ENCODE measurements around the gene ALDOC. TPM values are rescaled to one million over a fixed set of nuclear protein-coding genes. Genes with fewer than 3 reads are reported as not detected.

The ALDOC gene
- total and polyA plus RNA-seq, 2 of the 13 experiments (the other 11 are each of a cell fraction or from before 2014, with no cell fraction given) = 15.4 to 60.9 TPM

DNA sequence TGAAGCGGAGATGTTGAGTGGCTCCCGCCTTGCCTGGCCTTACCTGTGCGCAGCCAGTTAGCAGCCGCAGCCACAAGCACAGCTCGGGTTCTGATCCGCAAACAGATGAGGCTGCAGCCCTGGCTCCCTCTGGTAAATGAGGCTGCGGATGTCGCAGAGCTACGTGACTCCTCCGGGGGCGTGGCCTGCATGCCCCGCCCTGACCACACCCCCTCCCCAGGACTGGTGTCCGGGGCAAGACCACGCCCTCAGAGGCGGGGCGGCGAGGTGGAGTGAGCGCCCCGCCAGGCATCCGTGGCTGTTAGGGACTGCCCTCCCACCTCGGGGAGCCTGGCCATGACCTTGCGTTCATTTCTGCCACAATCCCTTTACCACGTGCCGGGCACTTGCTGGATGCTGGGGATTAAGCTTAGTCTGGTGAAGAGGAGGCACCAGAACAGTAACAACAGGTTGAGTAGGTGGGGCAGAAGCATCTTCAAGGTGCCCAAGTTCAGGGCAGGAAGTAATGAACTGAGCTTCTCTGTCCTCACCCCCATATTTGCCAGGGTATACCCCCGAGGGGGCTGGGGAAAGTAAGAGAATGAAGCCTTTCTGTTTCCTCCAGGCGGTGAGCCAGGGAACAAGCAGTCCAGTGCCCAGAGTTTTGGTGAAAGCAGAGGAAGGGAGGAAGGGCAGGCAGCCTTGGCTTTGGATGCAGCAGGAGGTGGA, at the start of gene ALDOC (continued):
- TF ChIP-seq, protein P1, sequence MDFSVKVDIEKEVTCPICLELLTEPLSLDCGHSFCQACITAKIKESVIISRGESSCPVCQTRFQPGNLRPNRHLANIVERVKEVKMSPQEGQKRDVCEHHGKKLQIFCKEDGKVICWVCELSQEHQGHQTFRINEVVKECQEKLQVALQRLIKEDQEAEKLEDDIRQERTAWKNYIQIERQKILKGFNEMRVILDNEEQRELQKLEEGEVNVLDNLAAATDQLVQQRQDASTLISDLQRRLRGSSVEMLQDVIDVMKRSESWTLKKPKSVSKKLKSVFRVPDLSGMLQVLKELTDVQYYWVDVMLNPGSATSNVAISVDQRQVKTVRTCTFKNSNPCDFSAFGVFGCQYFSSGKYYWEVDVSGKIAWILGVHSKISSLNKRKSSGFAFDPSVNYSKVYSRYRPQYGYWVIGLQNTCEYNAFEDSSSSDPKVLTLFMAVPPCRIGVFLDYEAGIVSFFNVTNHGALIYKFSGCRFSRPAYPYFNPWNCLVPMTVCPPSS (IDR thresholded peaks at IDR 0.05) = no peak
- TF ChIP-seq, protein P2, sequence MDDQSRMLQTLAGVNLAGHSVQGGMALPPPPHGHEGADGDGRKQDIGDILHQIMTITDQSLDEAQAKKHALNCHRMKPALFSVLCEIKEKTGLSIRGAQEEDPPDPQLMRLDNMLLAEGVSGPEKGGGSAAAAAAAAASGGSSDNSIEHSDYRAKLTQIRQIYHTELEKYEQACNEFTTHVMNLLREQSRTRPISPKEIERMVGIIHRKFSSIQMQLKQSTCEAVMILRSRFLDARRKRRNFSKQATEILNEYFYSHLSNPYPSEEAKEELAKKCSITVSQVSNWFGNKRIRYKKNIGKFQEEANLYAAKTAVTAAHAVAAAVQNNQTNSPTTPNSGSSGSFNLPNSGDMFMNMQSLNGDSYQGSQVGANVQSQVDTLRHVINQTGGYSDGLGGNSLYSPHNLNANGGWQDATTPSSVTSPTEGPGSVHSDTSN (CRISPR knock-in tag; IDR thresholded peaks at IDR 0.05; ENCODE audit: borderline replicate concordance) = no peak
- TF ChIP-seq PAWR (CRISPR knock-in tag; IDR thresholded peaks at IDR 0.05; ENCODE audit: borderline replicate concordance) (no peak), ZBTB7B (CRISPR knock-in tag; IDR thresholded peaks at IDR 0.05) (no peak), NCOR1 (IDR thresholded peaks at IDR 0.05; ENCODE audit: borderline replicate concordance, low read length) (no peak; the same call in 1 of the 2 replicates), RXRB (CRISPR knock-in tag; IDR thresholded peaks at IDR 0.05; ENCODE audit: borderline replicate concordance) (peak; percentile 84), NFE2L1 (CRISPR knock-in tag; IDR thresholded peaks at IDR 0.05; ENCODE audit: borderline replicate concordance) (no peak), ZNF83 (CRISPR knock-in tag; IDR thresholded peaks at IDR 0.05; ENCODE audit: borderline replicate concordance) (no peak), ARHGAP35 (CRISPR knock-in tag; IDR thresholded peaks at IDR 0.05; ENCODE audit: borderline replicate concordance) (0 out of 2 replicates have a peak, but pooled peaks have one; percentile 45), ZNF501 (CRISPR knock-in tag; IDR thresholded peaks at IDR 0.05) (peak; percentile 15; the same call in 1 of the 2 replicates)
- TF ChIP-seq, protein P3, sequence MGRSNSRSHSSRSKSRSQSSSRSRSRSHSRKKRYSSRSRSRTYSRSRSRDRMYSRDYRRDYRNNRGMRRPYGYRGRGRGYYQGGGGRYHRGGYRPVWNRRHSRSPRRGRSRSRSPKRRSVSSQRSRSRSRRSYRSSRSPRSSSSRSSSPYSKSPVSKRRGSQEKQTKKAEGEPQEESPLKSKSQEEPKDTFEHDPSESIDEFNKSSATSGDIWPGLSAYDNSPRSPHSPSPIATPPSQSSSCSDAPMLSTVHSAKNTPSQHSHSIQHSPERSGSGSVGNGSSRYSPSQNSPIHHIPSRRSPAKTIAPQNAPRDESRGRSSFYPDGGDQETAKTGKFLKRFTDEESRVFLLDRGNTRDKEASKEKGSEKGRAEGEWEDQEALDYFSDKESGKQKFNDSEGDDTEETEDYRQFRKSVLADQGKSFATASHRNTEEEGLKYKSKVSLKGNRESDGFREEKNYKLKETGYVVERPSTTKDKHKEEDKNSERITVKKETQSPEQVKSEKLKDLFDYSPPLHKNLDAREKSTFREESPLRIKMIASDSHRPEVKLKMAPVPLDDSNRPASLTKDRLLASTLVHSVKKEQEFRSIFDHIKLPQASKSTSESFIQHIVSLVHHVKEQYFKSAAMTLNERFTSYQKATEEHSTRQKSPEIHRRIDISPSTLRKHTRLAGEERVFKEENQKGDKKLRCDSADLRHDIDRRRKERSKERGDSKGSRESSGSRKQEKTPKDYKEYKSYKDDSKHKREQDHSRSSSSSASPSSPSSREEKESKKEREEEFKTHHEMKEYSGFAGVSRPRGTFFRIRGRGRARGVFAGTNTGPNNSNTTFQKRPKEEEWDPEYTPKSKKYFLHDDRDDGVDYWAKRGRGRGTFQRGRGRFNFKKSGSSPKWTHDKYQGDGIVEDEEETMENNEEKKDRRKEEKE (IDR thresholded peaks at IDR 0.05) = no peak
- TF ChIP-seq, protein P4, sequence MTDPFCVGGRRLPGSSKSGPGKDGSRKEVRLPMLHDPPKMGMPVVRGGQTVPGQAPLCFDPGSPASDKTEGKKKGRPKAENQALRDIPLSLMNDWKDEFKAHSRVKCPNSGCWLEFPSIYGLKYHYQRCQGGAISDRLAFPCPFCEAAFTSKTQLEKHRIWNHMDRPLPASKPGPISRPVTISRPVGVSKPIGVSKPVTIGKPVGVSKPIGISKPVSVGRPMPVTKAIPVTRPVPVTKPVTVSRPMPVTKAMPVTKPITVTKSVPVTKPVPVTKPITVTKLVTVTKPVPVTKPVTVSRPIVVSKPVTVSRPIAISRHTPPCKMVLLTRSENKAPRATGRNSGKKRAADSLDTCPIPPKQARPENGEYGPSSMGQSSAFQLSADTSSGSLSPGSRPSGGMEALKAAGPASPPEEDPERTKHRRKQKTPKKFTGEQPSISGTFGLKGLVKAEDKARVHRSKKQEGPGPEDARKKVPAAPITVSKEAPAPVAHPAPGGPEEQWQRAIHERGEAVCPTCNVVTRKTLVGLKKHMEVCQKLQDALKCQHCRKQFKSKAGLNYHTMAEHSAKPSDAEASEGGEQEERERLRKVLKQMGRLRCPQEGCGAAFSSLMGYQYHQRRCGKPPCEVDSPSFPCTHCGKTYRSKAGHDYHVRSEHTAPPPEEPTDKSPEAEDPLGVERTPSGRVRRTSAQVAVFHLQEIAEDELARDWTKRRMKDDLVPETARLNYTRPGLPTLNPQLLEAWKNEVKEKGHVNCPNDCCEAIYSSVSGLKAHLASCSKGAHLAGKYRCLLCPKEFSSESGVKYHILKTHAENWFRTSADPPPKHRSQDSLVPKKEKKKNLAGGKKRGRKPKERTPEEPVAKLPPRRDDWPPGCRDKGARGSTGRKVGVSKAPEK (CRISPR knock-in tag; IDR thresholded peaks at IDR 0.05; ENCODE audit: borderline replicate concordance) = no peak
